Right atrium auricular region (tissue), 2 donors: ENCODE measurements around the gene PTCSC3. TPM values are rescaled to one million over a fixed set of nuclear protein-coding genes. Genes with fewer than 3 reads are reported as not detected.

ENCODE experiments used
- DNase-seq: peaks from one replicate; pipeline ENCODE4 v3.0.0-alpha.2; 2019; ENCODE audit warnings: low spot score
- H3K27ac ChIP-seq, 2 donors: fragments of 200-600 bp; sonication (generic); 1 replicate in 1 of 2; 2 replicates in 1 of 2; pipeline ENCODE4 v1.5.1; 2016 to 2019
- H3K27me3 ChIP-seq, 2 donors: fragments of 200-600 bp; sonication (generic); one replicate each; pipeline versions ENCODE4 v1.5.1 to v1.6.0; 2017 to 2019
- H3K36me3 ChIP-seq: fragments of 200-600 bp; sonication (generic); one replicate; pipeline ENCODE4 v1.5.1; 2016
- H3K4me1 ChIP-seq, 2 donors: fragments of 200-600 bp; sonication (generic); one replicate each; pipeline versions ENCODE4 v1.5.1 to v1.6.0; 2017 to 2019
- H3K4me3 ChIP-seq, 2 donors: fragments of 200-600 bp; sonication (generic); 1 replicate in 1 of 2; 2 replicates in 1 of 2; pipeline ENCODE4 v1.5.1; 2017 to 2019; ENCODE audit warnings: mild to moderate bottlenecking in 1 of 2, moderate library complexity in 1 of 2
- H3K9me3 ChIP-seq, 2 donors: fragments of 200-600 bp; sonication (generic); one replicate each; pipeline ENCODE4 v1.5.1; 2019
- CTCF ChIP-seq, 2 donors: fragments of 200-600 bp; sonication (generic); IDR thresholded peaks; one replicate each; pipeline ENCODE4 v1.5.1; 2019; ENCODE audit warnings: antibody characterized with exemption in 2 of 2
- total RNA-seq, 2 donors: library from RNA; depleted of rRNA; stranded (reverse); fragments of >200 nt; gene quantifications; one replicate each; pipeline ENCODE4 v1.1.0, GENCODE V29; 2016

The PTCSC3 gene
- total RNA-seq, 2 donors from 2014 or later: not detected

DNA sequence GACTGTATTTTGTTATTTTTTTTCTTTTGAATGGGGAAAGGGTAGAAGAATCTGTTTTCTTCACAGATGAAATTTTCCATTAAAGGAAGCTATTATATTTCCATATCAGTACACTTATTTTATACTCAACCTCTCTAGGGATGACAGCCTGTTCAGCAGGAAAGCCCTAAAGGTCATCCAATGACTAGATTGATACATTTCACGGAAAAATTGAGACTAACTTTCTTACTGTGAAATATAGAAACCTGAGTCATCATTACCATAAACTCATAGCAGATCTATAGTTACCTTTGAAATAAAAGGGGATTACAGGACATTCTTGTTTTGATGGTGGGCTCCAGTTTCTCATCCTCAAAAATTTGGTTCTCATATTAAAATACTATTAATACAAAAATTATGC, 36.1 kb upstream of the PTCSC3 start:
- TF ChIP-seq CTCF (IDR thresholded peaks at IDR 0.05): no peak

GRCh38 chr14:36208690-36209278, 32.3 kb upstream of the PTCSC3 start:
- Histone ChIP-seq H3K4me3 (no peak overlapping the region), H3K27ac (no peak overlapping the region), H3K9me3 (no peaks in the 10 kb centered on the region), H3K27me3 (no peaks in the 10 kb centered on the region), H3K4me1 (no peaks in the 10 kb centered on the region), H3K36me3 (no peaks in the 10 kb centered on the region)
- TF ChIP-seq CTCF (IDR thresholded peaks at IDR 0.05): no peak
- no peak for DNase-seq

More for the DNA sequence above, 36.1 kb upstream of the PTCSC3 start:
- Histone ChIP-seq H3K9me3 (no peaks in the 10 kb centered on the region), H3K27ac (no peak overlapping the region), H3K4me3 (no peak overlapping the region), H3K27me3 (no peaks in the 10 kb centered on the region), H3K36me3 (no peaks in the 10 kb centered on the region), H3K4me1 (no peaks in the 10 kb centered on the region)
- no peak for DNase-seq

DNA sequence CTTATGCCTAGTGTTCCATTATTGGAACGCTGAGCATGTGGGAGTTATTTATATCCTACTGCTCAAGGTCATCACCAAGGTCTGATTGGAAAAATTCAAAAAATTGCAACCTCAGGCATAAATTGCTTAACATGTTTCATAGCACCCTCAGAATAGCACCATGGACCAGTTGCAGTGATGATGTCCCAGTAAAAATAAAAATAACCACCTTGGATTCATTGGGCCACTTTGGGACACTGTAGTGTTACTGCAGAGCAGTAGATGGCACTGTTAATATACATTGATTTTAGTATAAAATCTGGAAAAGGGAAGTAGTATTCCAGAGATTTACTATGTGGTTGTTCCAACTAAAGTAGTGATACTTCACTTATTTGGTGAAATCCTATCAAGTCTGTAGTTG, 31.0 kb upstream of the PTCSC3 start:
- Histone ChIP-seq H3K4me3 (no peak overlapping the region), H3K9me3 (peaks cover 0 to 7% of the 10 kb centered on the region in 2 donors), H3K27ac (no peak overlapping the region), H3K27me3 (no peaks in the 10 kb centered on the region), H3K36me3 (no peaks in the 10 kb centered on the region), H3K4me1 (no peaks in the 10 kb centered on the region)
- TF ChIP-seq CTCF (IDR thresholded peaks at IDR 0.05): peak in 1 of 2 donors; percentile 35
- no peak for DNase-seq

DNA sequence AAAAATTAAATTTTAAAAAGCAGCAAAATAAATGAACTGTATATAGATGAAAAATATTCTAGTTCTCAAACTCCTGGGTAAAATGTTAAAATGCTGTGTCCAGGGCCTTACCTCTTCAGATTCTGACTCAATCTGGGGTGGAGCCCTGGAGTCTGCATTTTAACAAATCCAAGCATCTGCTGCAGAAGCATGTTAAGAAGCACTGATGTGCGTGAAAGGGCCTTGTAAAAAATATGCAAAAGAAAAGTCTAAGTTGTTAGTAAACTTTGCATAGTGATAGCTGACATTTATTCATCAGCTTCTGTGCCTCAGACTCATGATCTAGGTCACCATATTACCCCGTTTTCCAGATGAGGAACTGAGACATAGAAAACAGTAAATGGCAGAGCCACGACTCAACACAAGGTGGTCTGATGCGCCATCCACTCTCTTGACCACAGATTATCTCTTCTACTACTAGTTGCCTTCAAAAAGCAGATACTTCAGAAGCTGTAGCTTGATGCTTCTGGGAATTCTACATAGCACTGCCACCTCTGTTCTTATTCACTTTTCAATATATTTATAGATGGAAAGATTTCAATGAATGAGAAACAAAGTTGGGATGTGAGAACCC, 28.0 kb upstream of the PTCSC3 start:
- H3K4me1 ChIP-seq: no peaks in the 10 kb centered on the region
- H3K9me3 ChIP-seq: peaks cover 0 to 14% of the 10 kb centered on the region in 2 donors
- H3K27me3 ChIP-seq: no peaks in the 10 kb centered on the region
- no peaks in the 10 kb centered on the region for H3K36me3 ChIP-seq
- no peak overlapping the region for H3K4me3 ChIP-seq
- no peak for TF ChIP-seq CTCF (IDR thresholded peaks at IDR 0.05)
- H3K27ac ChIP-seq: no peak overlapping the region
- DNase-seq: no peak

DNA sequence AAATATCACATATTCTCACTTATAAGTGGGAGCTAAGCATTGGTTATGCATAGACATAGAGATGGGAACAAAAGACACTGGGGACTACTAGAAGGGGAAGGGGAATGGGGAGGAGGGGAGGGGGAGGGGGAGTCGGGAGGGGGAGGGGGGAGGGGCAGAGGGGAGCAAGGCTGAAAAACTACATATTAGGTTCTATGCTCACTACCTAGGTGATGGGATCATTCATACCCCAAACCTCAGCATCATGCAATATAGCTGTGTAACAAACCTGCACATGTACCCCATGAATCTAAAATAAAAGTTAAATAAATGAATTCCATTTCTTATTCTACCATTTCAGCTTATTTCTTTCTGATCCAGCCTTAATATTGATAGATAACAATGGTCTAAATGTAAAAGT, 21.9 kb upstream of the PTCSC3 start:
- H3K4me1 ChIP-seq: no peaks in the 10 kb centered on the region
- no peak overlapping the region for H3K27ac ChIP-seq
- no peak for TF ChIP-seq CTCF (IDR thresholded peaks at IDR 0.05)
- no peak for DNase-seq
- H3K36me3 ChIP-seq: no peaks in the 10 kb centered on the region
- peaks cover 0 to 14% of the 10 kb centered on the region in 2 donors for H3K9me3 ChIP-seq
- no peaks in the 10 kb centered on the region for H3K27me3 ChIP-seq
- H3K4me3 ChIP-seq: no peak overlapping the region

- H3K9me3 ChIP-seq: no peaks in the 10 kb centered on the region
- no peaks in the 10 kb centered on the region for H3K4me1 ChIP-seq
- H3K4me3 ChIP-seq: no peak overlapping the region
- H3K27me3 ChIP-seq: no peaks in the 10 kb centered on the region
- H3K36me3 ChIP-seq: no peaks in the 10 kb centered on the region
- TF ChIP-seq CTCF (IDR thresholded peaks at IDR 0.05): no peak
- DNase-seq: no peak
- no peak overlapping the region for H3K27ac ChIP-seq
These were observed 18.1 kb upstream of the PTCSC3 start for GRCh38 chr14:36194663-36195062.
